H1 (cell line): ENCODE data around the gene SLC25A21. TPM values are rescaled to one million over a fixed set of nuclear protein-coding genes. Genes with fewer than 3 reads are reported as not detected.

Experiments used
- BRCA1 ChIP-seq: IDR thresholded peaks from 2 replicates; pipeline ENCODE4 v1.6.1; 2012; ENCODE audit warnings: low read depth, low read length, improper control_type of control experiment
- HDAC6 ChIP-seq: IDR thresholded peaks from one replicate; pipeline ENCODE4 v1.7.1; 2012; ENCODE audit warnings: low read depth, mild to moderate bottlenecking, inconsistent platforms, low read length, moderate library complexity
- KDM5A ChIP-seq: fragments of 200-600 bp; IDR thresholded peaks from 2 replicates; pipeline ENCODE4 v1.7.1; 2012; ENCODE audit warnings: mild to moderate bottlenecking, low read length, inconsistent platforms, mixed read lengths
- RAD21 ChIP-seq, 2 experiments: IDR thresholded peaks in 1 of 2; conservative IDR thresholded peaks in 1 of 2; 2 replicates each; pipeline ENCODE4 v1.6.1; 2011; ENCODE audit warnings: low read depth in 2 of 2, low read length in 2 of 2, improper control_type of control experiment in 1 of 2, inconsistent platforms in 1 of 2, mild to moderate bottlenecking in 1 of 2, moderate library complexity in 1 of 2
- SRF ChIP-seq: IDR thresholded peaks from 2 replicates; pipeline ENCODE4 v1.6.1; 2011; ENCODE audit warnings: mild to moderate bottlenecking, low read depth, low read length, moderate library complexity
- TAF1 ChIP-seq: IDR thresholded peaks from 2 replicates; pipeline ENCODE4 v1.6.1; 2011; ENCODE audit warnings: mild to moderate bottlenecking, low read depth, low read length
- USF2 ChIP-seq: IDR thresholded peaks from 2 replicates; pipeline ENCODE4 v1.6.1; 2011; ENCODE audit warnings: low read length, improper control_type of control experiment
- polyA plus RNA-seq, 7 experiments: library from polyadenylated mRNA; depleted of rRNA in 3 of 7; stranded (reverse) in 5 of 7; unstranded in 2 of 7; fragments of >200 nt in 5 of 7; fragments of 200-250 nt in 2 of 7; gene quantifications; 1 replicate in 5 of 7; 2 replicates in 1 of 7; 4 replicates in 1 of 7; pipeline versions ENCODE4 v1.2.1 to v1.2.3, GENCODE V29; 2011 to 2013; ENCODE audit warnings: missing spikeins in 2 of 7, mixed read lengths in 2 of 7
- total RNA-seq: library from RNA; stranded (reverse); fragmentation: NEBNext Ultra II Directional; extraction: Animal tissue kit (Norgen Biotek cat#: 25700); gene quantifications from 2 replicates; pipeline ENCODE4 v1.2.1, GENCODE V29; 2021

SLC25A21 gene
- total and polyA plus RNA-seq, 2 of the 8 experiments (the other 6 are each of a cell fraction or from before 2014, with no cell fraction given) = 6.9 to 15.7 TPM

- TF ChIP-seq BRCA1 (no peak), SRF (no peak), HDAC6 (no peak), RAD21 (IDR thresholded peaks at IDR 0.05 in 1 of 2, conservative IDR thresholded peaks at IDR 0.05 in 1 of 2; ENCODE audit: low read depth in 2 of 2, low read length in 2 of 2) (no peak), KDM5A (no peak), USF2 (no peak), TAF1 (no peak)
These were observed 135.6 kb downstream of the SLC25A21 start (continued) for GRCh38 chr14:37036669-37037341.
